GM19468 (cell line): Measurements from ENCODE around the gene SRCAP.

ENCODE experiments used
- ATAC-seq: cut with Tn5 transposase; IDR thresholded peaks from one replicate; pipeline ENCODE4 v1.9.1; 2021; ENCODE audit warnings: mild to moderate bottlenecking, moderate library complexity, moderate number of reproducible peaks; ENCODE audit not compliant: unreplicated experiment; ENCODE audit errors: extremely low read depth

The SRCAP gene

GRCh38 chr16:30768583-30769181 lies 69.7 kb downstream of the SRCAP start:
- no peak for ATAC-seq

DNA sequence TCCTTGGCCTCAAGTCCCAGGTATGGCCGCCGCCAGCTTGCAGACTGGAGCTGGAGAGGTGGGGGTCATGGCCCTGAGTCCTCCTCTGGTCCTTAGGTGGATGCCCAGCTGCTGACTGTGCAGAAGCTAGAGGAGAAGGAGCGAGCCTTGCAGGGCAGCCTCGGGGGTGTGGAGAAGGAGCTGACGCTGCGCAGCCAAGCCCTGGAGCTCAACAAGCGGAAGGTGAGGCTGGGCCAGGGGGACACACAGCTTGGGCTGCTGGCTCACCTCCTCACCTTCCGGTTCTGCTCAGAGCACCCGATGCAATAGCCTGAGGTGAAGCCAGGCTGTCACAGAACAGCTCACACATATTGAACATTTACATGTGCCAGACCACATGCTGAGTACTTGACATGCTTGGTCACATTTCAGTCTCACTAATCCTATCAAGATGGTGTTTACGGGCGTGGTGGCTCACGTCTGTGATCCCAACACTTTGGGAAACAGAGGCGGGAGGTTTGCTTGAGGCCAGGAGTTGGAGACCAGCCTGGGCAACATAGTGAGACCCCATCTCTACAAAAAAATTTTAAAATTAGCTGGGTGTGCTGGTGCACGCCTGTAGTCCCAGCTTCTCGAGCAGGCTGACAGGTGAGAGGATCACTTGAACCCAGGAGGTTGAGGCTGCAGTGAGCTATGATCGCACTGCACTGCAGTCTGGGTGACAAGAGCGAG lies 70.6 kb downstream of the SRCAP start:
- ATAC-seq = no peak

- no peak for ATAC-seq
These were observed 72.8 kb downstream of the SRCAP start for GRCh38 chr16:30771726-30772125.

GRCh38 chr16:30773826-30774225 lies 74.9 kb downstream of the SRCAP start:
- ATAC-seq = no peak

GRCh38 chr16:30774367-30775130 lies 75.6 kb downstream of the SRCAP start:
- ATAC-seq = no peak

DNA sequence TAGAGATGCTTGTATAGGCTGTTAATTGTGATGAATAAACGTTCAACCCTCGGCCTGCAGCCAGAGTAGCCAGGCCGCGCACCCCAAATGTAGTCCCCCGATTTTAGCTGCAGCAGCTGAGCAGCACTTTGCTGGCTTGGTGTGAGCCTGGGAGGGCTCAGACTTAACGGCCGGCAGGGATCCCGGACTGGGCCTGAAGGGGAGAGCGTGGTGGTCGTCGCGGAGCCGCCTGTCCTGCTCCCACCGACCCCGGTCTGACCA lies 76.1 kb downstream of the SRCAP start:
- no peak for ATAC-seq

GRCh38 chr16:30775392-30776188 lies 76.6 kb downstream of the SRCAP start:
- ATAC-seq = peak; percentile 34

- no peak for ATAC-seq
These were observed 78.8 kb downstream of the SRCAP start for GRCh38 chr16:30777591-30778297.

- no peak for ATAC-seq
These were observed 79.7 kb downstream of the SRCAP start for GRCh38 chr16:30778549-30779244.

- no peak for ATAC-seq
These were observed 80.6 kb downstream of the SRCAP start for GRCh38 chr16:30779596-30779995.

DNA sequence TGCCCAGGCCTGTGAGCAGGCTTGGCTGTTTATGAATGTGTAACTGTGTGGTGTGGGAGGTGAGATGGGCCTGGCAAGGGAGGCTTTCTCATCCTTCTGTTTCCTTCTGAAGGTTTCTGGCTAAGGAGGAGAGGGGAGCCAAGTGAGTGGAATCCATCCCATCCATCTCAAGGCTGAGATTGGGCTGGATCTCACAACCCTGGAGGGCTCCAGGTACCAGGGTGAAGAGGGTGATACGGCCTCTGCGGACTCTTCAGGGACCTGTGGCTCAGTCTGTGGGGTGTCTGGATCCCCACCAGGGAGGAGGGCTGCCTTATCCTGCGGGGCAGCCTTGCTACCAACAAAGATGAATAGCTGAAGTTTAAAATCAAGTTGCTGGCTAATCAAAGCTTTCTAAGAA lies 81.0 kb downstream of the SRCAP start:
- no peak for ATAC-seq

- no peak for ATAC-seq
These were observed 81.6 kb downstream of the SRCAP start for GRCh38 chr16:30780549-30780948.

DNA sequence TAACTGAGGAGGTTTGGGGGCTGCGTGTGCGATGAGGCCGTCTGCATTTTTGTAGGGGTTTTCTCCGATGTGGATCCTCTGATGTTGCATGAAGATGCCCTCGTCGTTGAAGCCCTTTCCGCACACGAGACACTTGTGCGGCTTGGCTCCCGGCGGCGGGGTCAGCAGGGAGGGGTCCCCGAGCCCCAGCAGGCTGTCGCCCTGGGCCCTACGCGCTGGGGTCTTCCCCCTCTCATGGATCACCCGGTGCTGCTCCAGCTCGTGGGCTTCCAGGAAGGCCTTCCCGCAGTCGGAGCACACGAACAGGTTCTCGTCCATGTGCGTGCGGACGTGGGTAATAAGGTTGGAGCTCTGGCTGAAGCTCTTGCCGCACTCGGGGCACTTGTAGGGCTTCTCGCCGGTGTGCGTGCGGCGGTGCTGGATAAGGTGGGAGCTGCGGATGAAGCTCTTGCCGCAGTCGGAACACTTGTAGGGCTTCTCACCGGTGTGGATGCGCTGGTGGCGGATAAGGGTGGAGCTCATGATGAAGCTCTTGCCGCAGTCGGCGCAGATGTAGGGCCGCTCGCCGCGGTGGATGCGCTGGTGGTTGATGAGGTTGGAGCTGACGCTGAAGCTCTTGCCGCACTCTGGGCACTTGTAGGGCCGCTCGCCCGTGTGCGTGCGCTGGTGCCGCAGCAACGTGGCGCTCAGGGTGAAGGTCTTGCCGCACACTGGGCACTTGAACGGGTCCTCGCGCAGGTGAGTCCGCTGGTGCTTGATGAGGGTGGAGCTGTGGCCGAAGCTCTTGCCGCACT lies 83.7 kb downstream of the SRCAP start:
- ATAC-seq = no peak

DNA sequence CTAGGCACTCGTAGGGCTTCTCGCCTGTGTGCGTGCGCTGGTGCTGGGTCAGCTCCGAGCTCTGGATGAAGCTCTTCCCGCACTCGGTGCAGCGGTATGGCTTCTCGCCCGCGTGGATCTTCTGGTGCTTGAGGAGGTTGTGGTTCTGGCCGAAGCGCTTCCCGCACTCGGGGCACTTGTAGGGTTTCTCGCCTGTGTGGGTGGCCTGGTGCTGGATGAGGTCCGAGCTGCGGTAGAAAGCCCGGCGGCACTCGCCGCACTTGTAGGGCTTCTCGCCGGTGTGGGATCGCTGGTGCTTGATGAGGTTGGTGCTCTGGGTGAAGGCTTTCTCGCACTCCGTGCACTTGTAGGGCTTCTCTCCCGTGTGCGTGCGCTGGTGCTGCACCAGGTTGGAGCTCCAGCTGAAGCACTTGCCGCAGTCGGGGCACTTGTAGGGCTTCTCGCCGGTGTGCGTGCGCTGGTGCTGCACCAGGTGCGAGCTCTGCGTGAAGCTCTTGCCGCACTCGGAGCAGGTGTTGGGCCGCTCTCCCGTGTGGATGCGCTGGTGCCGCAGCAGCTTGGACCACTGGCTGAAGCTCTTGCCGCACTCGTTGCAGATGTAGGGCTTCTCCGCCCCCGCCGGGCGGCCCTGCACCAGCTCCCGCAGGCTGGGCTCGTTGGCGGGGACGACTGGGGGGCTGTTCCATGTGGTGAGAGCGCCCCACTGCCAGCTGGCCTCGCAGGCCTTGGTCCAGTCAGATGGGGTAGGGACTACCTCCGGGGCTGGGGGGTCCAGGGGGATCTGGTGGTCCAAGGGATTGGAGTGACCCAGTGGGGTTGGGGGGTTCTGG lies 84.5 kb downstream of the SRCAP start:
- ATAC-seq = no peak

GRCh38 chr16:30784215-30784614 lies 85.2 kb downstream of the SRCAP start:
- ATAC-seq = no peak

DNA sequence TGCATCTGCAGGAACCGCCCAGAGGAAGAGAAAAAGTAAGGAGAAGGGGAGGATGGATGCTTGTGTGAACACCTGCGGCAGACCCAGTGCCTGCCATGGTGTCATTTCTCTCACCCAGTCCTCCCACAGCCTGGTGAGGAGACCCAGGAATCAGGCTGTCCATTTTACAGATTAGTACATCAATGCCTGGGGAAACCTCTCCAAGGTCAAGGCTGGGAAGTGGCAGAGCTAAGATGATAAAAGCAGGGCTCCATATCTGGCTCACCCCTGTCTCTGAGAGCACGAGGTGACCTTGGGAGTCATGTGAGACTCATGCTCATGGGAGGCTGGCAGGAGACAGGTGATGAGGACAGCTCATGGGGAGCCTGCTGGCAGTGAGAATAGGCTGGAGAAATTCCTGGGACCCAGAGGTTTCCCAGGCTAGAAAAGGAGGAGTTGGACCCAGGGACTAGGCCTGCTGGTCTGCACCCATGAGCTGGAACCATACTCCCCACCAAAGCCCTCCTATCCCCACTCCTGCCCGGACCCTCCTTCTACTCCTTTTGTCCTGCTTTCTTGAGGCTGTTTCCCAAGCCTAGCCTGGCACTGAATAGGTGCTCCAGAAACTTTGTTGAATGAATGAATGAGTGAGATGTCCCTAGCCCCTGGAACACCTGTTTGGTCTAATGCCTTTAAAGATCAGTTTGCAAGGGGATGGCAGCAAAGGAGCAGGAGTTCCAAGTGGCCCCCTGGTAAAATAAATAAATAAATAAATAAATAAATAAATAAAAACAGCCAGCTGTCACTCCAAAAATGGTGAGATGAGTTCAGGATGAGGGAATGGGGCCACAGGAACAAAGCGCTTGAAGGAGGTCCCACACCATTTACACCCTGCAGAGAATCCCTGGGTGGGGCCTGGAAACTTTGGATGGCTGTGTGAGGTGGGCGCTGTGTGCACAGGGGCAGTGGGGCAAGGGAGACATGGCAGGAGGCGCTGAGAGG lies 86.4 kb downstream of the SRCAP start:
- no peak for ATAC-seq
